Activated CD4-positive, alpha-beta T cell treated with anti-CD3 and anti-CD28 coated beads, Interleukin-2, amount 10 ng/mL, durations not matched to agents 7 days and 5 days (primary cell): ENCODE data around the gene ZC3H10. TPM values are rescaled to one million over a fixed set of nuclear protein-coding genes. Genes with fewer than 3 reads are reported as not detected.
"Not testable (repeated sequence)": the region's sequence is repeated elsewhere in the genome, so short reads cannot be mapped to it uniquely, and the experiment has no call there.

ENCODE experiments used
- CTCF ChIA-PET: fragments of 350-600 bp; sonication (Branson Sonifier 250); formaldehyde crosslinking; loops from one replicate; lab custom pipeline; 2021; ENCODE audit warnings: antibody characterized with exemption; lab: Charles Lee
- POLR2A ChIA-PET: fragments of 350-600 bp; sonication (Branson Sonifier 250); formaldehyde crosslinking; loops from one replicate; lab custom pipeline; 2021; ENCODE audit warnings: antibody characterized with exemption; lab: Charles Lee
- DNase-seq: peaks from one replicate; pipeline ENCODE4 v3.0.0-alpha.2; 2020
- H3K27ac Mint-ChIP-seq: one replicate; pipeline ENCODE4 v1.8.0; 2021; ENCODE audit warnings: mild to moderate bottlenecking, moderate library complexity, mixed read lengths
- H3K27me3 Mint-ChIP-seq: one replicate; pipeline ENCODE4 v1.8.0; 2021; ENCODE audit warnings: mixed read lengths
- H3K36me3 Mint-ChIP-seq: one replicate; pipeline ENCODE4 v1.8.0; 2021; ENCODE audit warnings: low read depth, mixed read lengths
- H3K4me1 Mint-ChIP-seq: one replicate; pipeline ENCODE4 v1.8.0; 2021; ENCODE audit warnings: mixed read lengths
- H3K4me3 Mint-ChIP-seq: one replicate; pipeline ENCODE4 v1.8.0; 2021; ENCODE audit warnings: mild to moderate bottlenecking, moderate library complexity, mixed read lengths
- H3K9me3 Mint-ChIP-seq: one replicate; pipeline ENCODE4 v1.8.0; 2021; ENCODE audit warnings: mixed read lengths
- total RNA-seq, 2 experiments: library from RNA; stranded (reverse); gene quantifications; one replicate each; pipeline ENCODE4 v1.2.3, GENCODE V29; 2021

The ZC3H10 gene
- total RNA-seq, 2 experiments from 2014 or later = 8.2 to 9.1 TPM

DNA sequence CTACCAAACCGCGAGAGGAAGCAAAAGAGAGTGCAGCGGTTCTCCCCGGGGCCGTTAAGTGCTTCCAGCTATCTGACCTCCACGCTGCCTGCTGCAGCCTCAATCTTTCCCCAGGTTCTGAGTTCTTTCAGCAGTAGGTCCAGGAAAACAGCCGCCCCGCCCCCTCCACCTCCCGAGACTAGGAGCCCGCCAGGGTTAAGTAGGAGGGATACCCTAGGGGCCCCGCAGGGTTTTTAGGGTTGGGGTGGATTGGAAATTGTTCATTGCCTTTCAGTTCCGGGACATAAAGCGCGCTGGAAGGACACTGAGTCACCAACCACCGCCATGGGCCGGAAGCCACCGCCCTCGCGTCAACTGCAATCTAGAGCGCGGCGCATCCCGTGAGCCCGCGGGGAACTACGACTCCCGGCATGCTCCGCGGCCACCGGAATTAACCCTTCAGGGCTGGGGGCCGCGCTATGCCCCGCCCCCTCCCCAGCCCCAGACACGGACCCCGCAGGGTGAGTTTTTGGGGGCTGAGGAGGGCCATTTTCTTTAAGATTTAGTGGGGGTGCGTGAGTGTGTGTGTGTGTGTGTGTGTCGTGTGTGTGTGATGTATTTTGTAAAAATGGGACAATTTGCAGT lies 34.2 kb downstream of the ZC3H10 start, which contains the start of gene MYL6B:
Gene MYL6B (plus strand): TSS at position 456 of the 624 bp plus-strand sequence. CDS start 1,332 bp downstream, outside the sequence.
- H3K27ac Mint-ChIP-seq = peak within 1 kb of the TSS; percentile 98
- no peaks in the 10 kb centered on the region for H3K9me3 Mint-ChIP-seq
- H3K4me1 Mint-ChIP-seq = peaks cover 50% of the 10 kb centered on the region
- DNase-seq = peak; percentile 96
- peaks cover 19% of the 10 kb centered on the region for H3K36me3 Mint-ChIP-seq
- peak within 1 kb of the TSS; percentile 83 for H3K4me3 Mint-ChIP-seq
- CTCF ChIA-PET = interaction anchor here (1.0 to 3.0 kb wide), 11 partner anchors 9 to 101 kb away, joined by 4 to 12 read pairs (median 8); partner anchors contain the start of genes ESYT1, SMARCC2 and ZC3H10
- no peaks in the 10 kb centered on the region for H3K27me3 Mint-ChIP-seq
- POLR2A ChIA-PET = interaction anchor here (0.5 to 1.2 kb wide), 3 partner anchors 24 to 253 kb away, joined by 3 to 6 read pairs (median 3); partner anchors contain the start of genes ESYT1 and ZC3H10

DNA sequence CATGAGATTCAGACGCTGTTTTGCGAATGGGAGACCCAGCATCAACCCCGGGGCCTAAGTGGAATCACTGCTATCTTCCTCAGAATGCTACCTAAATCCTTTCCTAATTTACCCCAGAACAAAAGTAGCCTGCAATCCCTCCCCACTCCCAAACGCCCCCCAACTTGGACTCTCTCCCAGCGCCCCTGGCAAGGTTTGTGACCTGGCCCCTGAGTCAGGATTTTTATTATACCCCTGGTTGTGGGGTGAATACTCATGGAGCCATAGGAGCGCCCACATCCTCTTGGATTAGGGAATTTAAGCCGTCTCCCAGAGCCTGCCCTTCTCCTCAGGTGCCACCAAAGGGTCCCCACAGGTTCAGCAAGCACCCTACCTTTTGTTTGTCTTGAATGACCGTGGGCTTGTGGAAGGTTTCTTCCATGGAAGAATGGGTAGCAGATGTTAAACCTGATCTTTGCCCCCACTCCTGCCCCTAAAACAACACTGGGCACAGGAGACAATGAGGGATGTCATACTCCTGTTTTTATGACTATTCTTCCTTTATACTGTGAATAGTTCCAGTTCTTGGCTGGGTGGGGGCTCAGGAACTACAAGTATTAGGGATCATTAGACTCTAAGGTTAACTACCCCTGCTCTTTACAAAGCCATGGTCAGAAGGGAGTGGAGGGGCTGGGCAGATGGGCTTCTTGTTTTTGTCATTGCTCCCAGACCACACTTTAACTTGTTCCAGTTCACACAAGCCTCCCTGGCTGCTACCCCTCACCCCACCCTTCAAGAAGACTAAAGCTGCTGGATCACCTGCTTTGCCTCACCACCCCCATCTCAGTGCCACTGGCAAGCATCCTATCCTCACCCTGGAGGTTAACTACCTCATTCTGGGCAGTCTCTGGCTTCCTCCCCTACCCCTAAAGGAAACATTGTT lies 35.0 kb downstream of the ZC3H10 start:
- POLR2A ChIA-PET = no interaction called here
- CTCF ChIA-PET = interaction anchor here (2.7 kb wide), 1 partner anchor 37 kb away, joined by 14 read pairs; the partner anchor contains the start of gene SMARCC2
- DNase-seq = no peak
- Mint-ChIP-seq H3K27ac (peak overlapping the region; percentile 98), H3K4me3 (peak overlapping the region; percentile 83), H3K9me3 (no peaks in the 10 kb centered on the region), H3K36me3 (peaks cover 23% of the 10 kb centered on the region), H3K27me3 (no peaks in the 10 kb centered on the region), H3K4me1 (peaks cover 55% of the 10 kb centered on the region)

- Mint-ChIP-seq H3K4me1 (peaks cover 55% of the 10 kb centered on the region), H3K9me3 (no peaks in the 10 kb centered on the region), H3K36me3 (peaks cover 26% of the 10 kb centered on the region), H3K27me3 (no peaks in the 10 kb centered on the region), H3K27ac (peak overlapping the region; percentile 98), H3K4me3 (peak overlapping the region; percentile 83)
- no peak for DNase-seq
- ChIA-PET CTCF (interaction anchor here (1.0 to 2.7 kb wide), 2 partner anchors 36 to 46 kb away, joined by 3 to 14 read pairs; partner anchors contain the start of gene SMARCC2), POLR2A (no interaction called here)
Observed at GRCh38 chr12:56153678-56154065, 35.6 kb downstream of the ZC3H10 start.

- Mint-ChIP-seq H3K36me3 (peaks cover 33% of the 10 kb centered on the region), H3K4me3 (no peak overlapping the region), H3K27ac (peak overlapping the region; percentile 14), H3K4me1 (peaks cover 59% of the 10 kb centered on the region), H3K27me3 (no peaks in the 10 kb centered on the region), H3K9me3 (no peaks in the 10 kb centered on the region)
- POLR2A ChIA-PET = no interaction called here
- CTCF ChIA-PET = interaction anchor here (1.0 to 2.7 kb wide), 5 partner anchors 9 to 46 kb away, joined by 3 to 14 read pairs (median 3); partner anchors contain the start of genes ESYT1 and SMARCC2
- DNase-seq = no peak
Observed at GRCh38 chr12:56154246-56154771, 36.2 kb downstream of the ZC3H10 start.

GRCh38 chr12:56154818-56155217 lies 36.8 kb downstream of the ZC3H10 start:
- peak overlapping the region; percentile 1 for H3K27ac Mint-ChIP-seq
- POLR2A ChIA-PET = no interaction called here
- peaks cover 64% of the 10 kb centered on the region for H3K4me1 Mint-ChIP-seq
- peaks cover 38% of the 10 kb centered on the region for H3K36me3 Mint-ChIP-seq
- no peaks in the 10 kb centered on the region for H3K9me3 Mint-ChIP-seq
- H3K27me3 Mint-ChIP-seq = no peaks in the 10 kb centered on the region
- CTCF ChIA-PET = interaction anchor here (1.0 to 2.7 kb wide), 7 partner anchors 9 to 47 kb away, joined by 3 to 14 read pairs (median 4); partner anchors contain the start of genes ESYT1, SMARCC2 and ZC3H10
- DNase-seq = no peak
- H3K4me3 Mint-ChIP-seq = peak overlapping the region; percentile 3

GRCh38 chr12:56155256-56155845 lies 37.3 kb downstream of the ZC3H10 start:
- H3K9me3 Mint-ChIP-seq = no peaks in the 10 kb centered on the region
- DNase-seq = no peak
- no peaks in the 10 kb centered on the region for H3K27me3 Mint-ChIP-seq
- peaks cover 65% of the 10 kb centered on the region for H3K4me1 Mint-ChIP-seq
- CTCF ChIA-PET = interaction anchor here (0.5 to 2.7 kb wide), 9 partner anchors 8 to 103 kb away, joined by 3 to 14 read pairs (median 4); partner anchors contain the start of genes ANKRD52, ESYT1, SMARCC2 and ZC3H10
- peak overlapping the region; percentile 47 for H3K27ac Mint-ChIP-seq
- POLR2A ChIA-PET = no interaction called here
- H3K36me3 Mint-ChIP-seq = peaks cover 41% of the 10 kb centered on the region
- peak overlapping the region; percentile 3 for H3K4me3 Mint-ChIP-seq

DNA sequence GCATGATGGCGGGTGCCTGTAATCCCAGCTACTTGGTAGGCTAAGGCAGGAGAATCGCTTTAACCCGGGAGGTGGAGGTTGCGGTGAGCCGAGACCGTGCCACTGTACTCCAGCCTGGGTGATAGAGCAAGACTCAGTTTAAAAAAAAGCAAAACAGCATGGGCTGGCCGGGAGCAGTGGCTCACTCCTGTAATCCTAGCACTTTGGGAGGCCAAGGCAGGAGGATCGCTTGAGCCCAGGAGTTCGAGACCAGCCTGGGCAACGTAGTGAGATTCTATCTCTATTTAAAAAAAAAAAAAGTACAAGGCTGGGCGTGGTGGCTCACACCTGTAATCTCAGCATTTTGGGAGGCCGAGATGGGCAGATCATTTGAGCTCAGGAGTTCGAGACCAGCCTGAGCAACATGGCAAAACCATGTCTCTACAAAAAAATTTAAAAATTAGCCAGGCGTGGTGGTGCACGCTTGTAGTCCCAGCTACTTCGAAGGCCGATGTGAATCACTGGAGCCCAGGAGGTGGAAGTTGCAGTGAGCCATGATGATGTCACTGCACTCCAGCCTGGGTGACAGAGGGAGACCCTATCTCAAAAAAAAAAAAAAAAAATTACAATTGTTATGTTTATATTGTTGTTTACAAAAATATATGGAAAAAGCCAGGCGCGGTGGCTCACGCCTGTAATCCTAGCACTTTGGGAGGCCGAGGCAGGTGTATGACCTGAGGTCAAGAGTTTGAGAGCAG lies 38.6 kb downstream of the ZC3H10 start:
- peaks cover 49% of the 10 kb centered on the region for H3K36me3 Mint-ChIP-seq
- H3K27ac Mint-ChIP-seq = peak overlapping the region; percentile 93
- ChIA-PET CTCF (interaction anchor here (0.6 to 1.0 kb wide), 9 partner anchors 12 to 1332 kb away, joined by 3 to 6 read pairs (median 3); no protein-coding TSS in a partner anchor), POLR2A (interaction anchor here (0.6 kb wide), 1 partner anchor 159 kb away, joined by 5 read pairs; no protein-coding TSS in a partner anchor)
- DNase-seq, H3K27me3 Mint-ChIP-seq, H3K9me3 Mint-ChIP-seq: not testable (repeated sequence)
- peaks cover 65% of the 10 kb centered on the region for H3K4me1 Mint-ChIP-seq
- peak overlapping the region; percentile 90 for H3K4me3 Mint-ChIP-seq

GRCh38 chr12:56157201-56158028 lies 39.3 kb downstream of the ZC3H10 start:
- no peaks in the 10 kb centered on the region for H3K9me3 Mint-ChIP-seq
- CTCF ChIA-PET = interaction anchor here (0.6 to 2.1 kb wide), 6 partner anchors 31 to 489 kb away, joined by 3 to 7 read pairs (median 3); partner anchors contain the start of gene ZC3H10
- no peaks in the 10 kb centered on the region for H3K27me3 Mint-ChIP-seq
- POLR2A ChIA-PET = interaction anchor here (0.6 to 1.8 kb wide), 3 partner anchors 30 to 160 kb away, joined by 3 to 8 read pairs (median 5); partner anchors contain the start of genes ESYT1 and SMARCC2
- H3K4me1 Mint-ChIP-seq = peaks cover 68% of the 10 kb centered on the region
- peak overlapping the region; percentile 90 for H3K4me3 Mint-ChIP-seq
- peak overlapping the region; percentile 93 for H3K27ac Mint-ChIP-seq
- peak; percentile 71 for DNase-seq
- peaks cover 55% of the 10 kb centered on the region for H3K36me3 Mint-ChIP-seq

GRCh38 chr12:56158029-56158925 lies 40.2 kb downstream of the ZC3H10 start, which contains the start of gene MYL6:
MYL6 (plus strand) TSS chr12:56158359; CDS start chr12:56158402, 43 bp downstream.
- no peaks in the 10 kb centered on the region for H3K27me3 Mint-ChIP-seq
- POLR2A ChIA-PET = interaction anchor here (0.6 to 1.8 kb wide), 4 partner anchors 20 to 39 kb away, joined by 3 to 8 read pairs (median 4); partner anchors contain the start of genes ESYT1 and SMARCC2
- H3K36me3 Mint-ChIP-seq = peaks cover 60% of the 10 kb centered on the region
- CTCF ChIA-PET = interaction anchor here (0.9 to 10.3 kb wide), 3 partner anchors 31 to 40 kb away, joined by 4 to 80 read pairs (median 7); partner anchors contain the start of genes SMARCC2 and ZC3H10
- peaks cover 60% of the 10 kb centered on the region for H3K4me1 Mint-ChIP-seq
- no peaks in the 10 kb centered on the region for H3K9me3 Mint-ChIP-seq
- peak; percentile 98 for DNase-seq
- peak within 1 kb of the TSS; percentile 93 for H3K27ac Mint-ChIP-seq
- H3K4me3 Mint-ChIP-seq = peak within 1 kb of the TSS; percentile 90
